SIG-M5 treated with dmso at 0.1 percent for 504 hours (cell line): ENCODE measurements around the gene PELI1.
A peak's percentile ranks its signal among the peaks of the same experiment; 100 is the strongest.

Source experiments
- DNase-seq: peaks from one replicate; lab custom pipeline; 2025; ENCODE audit not compliant: unreplicated experiment; lab: John Stamatoyannopoulos, UW

PELI1 gene

GRCh38 chr2:64144057-64145013 lies at the start of gene PELI1:
Gene PELI1 (minus strand): TSS chr2:64144420. CDS start chr2:64108310, 36,110 bp downstream.
- DNase-seq = peak; percentile 97

- no peak for DNase-seq
Measured at GRCh38 chr2:64193491-64193890, 49.3 kb upstream of the PELI1 start.

- peak; percentile 73 for DNase-seq
Measured at GRCh38 chr2:64192664-64193105, 48.5 kb upstream of the PELI1 start.

- DNase-seq = peak; percentile 84
Measured at GRCh38 chr2:64192125-64192479, 47.9 kb upstream of the PELI1 start.

GRCh38 chr2:64189586-64189985 lies 45.4 kb upstream of the PELI1 start:
- no peak for DNase-seq

- DNase-seq = no peak
Measured at GRCh38 chr2:64189167-64189566, 44.9 kb upstream of the PELI1 start.

- peak; percentile 54 for DNase-seq
Measured at GRCh38 chr2:64186699-64187605, 42.7 kb upstream of the PELI1 start.

GRCh38 chr2:64179582-64180321 lies 35.5 kb upstream of the PELI1 start:
- DNase-seq = no peak

- no peak for DNase-seq
Measured at GRCh38 chr2:64177315-64177714, 33.1 kb upstream of the PELI1 start.

- DNase-seq = no peak
Measured at GRCh38 chr2:64175419-64176197, 31.4 kb upstream of the PELI1 start.

GRCh38 chr2:64173156-64174135 lies 29.2 kb upstream of the PELI1 start:
- DNase-seq = no peak

GRCh38 chr2:64168756-64169155 lies 24.5 kb upstream of the PELI1 start:
- no peak for DNase-seq

GRCh38 chr2:64168201-64168600 lies 24.0 kb upstream of the PELI1 start:
- no peak for DNase-seq

GRCh38 chr2:64166637-64167420 lies 22.6 kb upstream of the PELI1 start:
- DNase-seq = no peak

- no peak for DNase-seq
Measured at GRCh38 chr2:64166212-64166611, 22.0 kb upstream of the PELI1 start.

GRCh38 chr2:64165706-64166105 lies 21.5 kb upstream of the PELI1 start:
- DNase-seq = no peak

- DNase-seq = no peak
Measured at GRCh38 chr2:64164629-64165028, 20.4 kb upstream of the PELI1 start.

GRCh38 chr2:64162516-64162915 lies 18.3 kb upstream of the PELI1 start:
- DNase-seq = no peak
